ENCODE data around the gene MICOS13. TPM values are rescaled to one million over a fixed set of nuclear protein-coding genes. Genes with fewer than 3 reads are reported as not detected.
A peak's percentile ranks its signal among the peaks of the same experiment; 100 is the strongest.

Gene MICOS13
- total RNA-seq, 2 experiments from 2014 or later: 39.2 to 119 TPM

DNA sequence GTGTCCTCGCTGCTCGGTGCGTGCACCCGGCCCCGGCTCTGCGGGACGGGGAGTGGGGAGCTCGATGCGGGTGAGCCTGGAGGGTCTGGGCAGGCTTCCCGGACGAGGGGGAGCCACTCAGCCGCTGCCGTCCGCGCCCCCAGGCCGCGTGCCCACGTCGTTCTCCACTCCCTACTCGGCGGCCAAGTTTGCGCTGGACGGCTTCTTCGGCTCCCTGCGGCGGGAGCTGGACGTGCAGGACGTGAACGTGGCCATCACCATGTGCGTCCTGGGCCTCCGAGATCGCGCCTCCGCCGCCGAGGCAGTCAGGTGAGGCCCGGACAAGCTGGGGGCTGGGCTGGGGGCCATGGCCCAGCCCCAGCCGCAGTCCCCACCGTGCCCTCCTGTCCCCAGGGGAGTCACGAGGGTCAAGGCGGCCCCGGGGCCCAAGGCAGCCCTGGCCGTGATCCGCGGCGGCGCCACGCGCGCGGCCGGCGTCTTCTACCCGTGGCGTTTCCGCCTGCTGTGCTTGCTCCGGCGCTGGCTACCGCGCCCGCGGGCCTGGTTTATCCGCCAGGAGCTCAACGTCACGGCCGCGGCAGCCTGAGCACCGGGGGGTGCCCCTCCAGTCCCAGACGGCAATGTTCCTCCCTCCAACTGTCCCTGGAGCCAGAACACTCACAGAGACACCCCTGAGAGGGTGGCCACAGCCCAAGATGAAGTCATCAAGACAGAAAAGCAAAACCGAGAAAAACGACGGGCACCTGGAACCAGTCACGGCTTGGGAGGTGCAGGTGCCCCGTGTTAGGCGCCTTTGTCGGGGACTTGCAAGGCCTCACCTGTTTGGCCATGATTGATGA lies 7.3 kb upstream of the MICOS13 start:
- Histone ChIP-seq H2AFZ (ENCODE audit: low read length) (no peak overlapping the region), H3K4me3 (ENCODE audit: low read depth, low read length, poor library complexity, severe bottlenecking) (no peak overlapping the region), H3K4me2 (ENCODE audit: low read length) (no peak overlapping the region; the same call in 1 of the 2 replicates), H3K79me2 (ENCODE audit: insufficient read depth, low read depth, low read length) (peaks cover 25% of the 10 kb centered on the region), H4K20me1 (ENCODE audit: insufficient read depth, low read length) (0 out of 2 replicates have a peak, but pooled peaks cover 6% of the 10 kb centered on the region), H3K27ac (ENCODE audit: low read depth, low read length, poor library complexity, severe bottlenecking) (no peak overlapping the region), H3K9me2 (ENCODE audit: insufficient read depth, low read length) (no peaks in the 10 kb centered on the region), H3K9me3 (ENCODE audit: low read length) (no peaks in the 10 kb centered on the region), H3K36me3 (ENCODE audit: insufficient read depth, low read length) (peaks cover 24% of the 10 kb centered on the region), H3K4me1 (ENCODE audit: insufficient read depth, low read length, poor library complexity, severe bottlenecking) (peaks cover 17% of the 10 kb centered on the region)
- ChIA-PET POLR2A (interaction anchor here (2.0 kb wide), 1 partner anchor 31 kb away, joined by 8 read pairs; the partner anchor contains the start of gene LONP1), CTCF (ENCODE audit: unreplicated experiment) (interaction anchor here (0.6 kb wide), 1 partner anchor 896 kb away, joined by 3 read pairs; the partner anchor contains the start of gene FEM1A)
- no peak for DNase-seq (ENCODE audit: low spot score)
- intact Hi-C loops (cut with micrococcal nuclease; ENCODE audit: unreplicated experiment): loop anchor here (1.0 to 2.0 kb wide), 2 partner anchors 33 to 217 kb away; partner anchors contain the start of genes CATSPERD, LONP1 and VMAC
- TF ChIP-seq, protein P1, sequence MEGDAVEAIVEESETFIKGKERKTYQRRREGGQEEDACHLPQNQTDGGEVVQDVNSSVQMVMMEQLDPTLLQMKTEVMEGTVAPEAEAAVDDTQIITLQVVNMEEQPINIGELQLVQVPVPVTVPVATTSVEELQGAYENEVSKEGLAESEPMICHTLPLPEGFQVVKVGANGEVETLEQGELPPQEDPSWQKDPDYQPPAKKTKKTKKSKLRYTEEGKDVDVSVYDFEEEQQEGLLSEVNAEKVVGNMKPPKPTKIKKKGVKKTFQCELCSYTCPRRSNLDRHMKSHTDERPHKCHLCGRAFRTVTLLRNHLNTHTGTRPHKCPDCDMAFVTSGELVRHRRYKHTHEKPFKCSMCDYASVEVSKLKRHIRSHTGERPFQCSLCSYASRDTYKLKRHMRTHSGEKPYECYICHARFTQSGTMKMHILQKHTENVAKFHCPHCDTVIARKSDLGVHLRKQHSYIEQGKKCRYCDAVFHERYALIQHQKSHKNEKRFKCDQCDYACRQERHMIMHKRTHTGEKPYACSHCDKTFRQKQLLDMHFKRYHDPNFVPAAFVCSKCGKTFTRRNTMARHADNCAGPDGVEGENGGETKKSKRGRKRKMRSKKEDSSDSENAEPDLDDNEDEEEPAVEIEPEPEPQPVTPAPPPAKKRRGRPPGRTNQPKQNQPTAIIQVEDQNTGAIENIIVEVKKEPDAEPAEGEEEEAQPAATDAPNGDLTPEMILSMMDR (conservative IDR thresholded peaks at IDR 0.05; ENCODE audit: low read length): 0 out of 2 replicates have a peak, but pooled peaks have one; percentile 7
- no peak for TF ChIP-seq EZH2phosphoT487 (IDR thresholded peaks at IDR 0.05; ENCODE audit: borderline replicate concordance, low read depth, low read length)
- BruUV-seq (replicated peaks): no TSS peak

DNA sequence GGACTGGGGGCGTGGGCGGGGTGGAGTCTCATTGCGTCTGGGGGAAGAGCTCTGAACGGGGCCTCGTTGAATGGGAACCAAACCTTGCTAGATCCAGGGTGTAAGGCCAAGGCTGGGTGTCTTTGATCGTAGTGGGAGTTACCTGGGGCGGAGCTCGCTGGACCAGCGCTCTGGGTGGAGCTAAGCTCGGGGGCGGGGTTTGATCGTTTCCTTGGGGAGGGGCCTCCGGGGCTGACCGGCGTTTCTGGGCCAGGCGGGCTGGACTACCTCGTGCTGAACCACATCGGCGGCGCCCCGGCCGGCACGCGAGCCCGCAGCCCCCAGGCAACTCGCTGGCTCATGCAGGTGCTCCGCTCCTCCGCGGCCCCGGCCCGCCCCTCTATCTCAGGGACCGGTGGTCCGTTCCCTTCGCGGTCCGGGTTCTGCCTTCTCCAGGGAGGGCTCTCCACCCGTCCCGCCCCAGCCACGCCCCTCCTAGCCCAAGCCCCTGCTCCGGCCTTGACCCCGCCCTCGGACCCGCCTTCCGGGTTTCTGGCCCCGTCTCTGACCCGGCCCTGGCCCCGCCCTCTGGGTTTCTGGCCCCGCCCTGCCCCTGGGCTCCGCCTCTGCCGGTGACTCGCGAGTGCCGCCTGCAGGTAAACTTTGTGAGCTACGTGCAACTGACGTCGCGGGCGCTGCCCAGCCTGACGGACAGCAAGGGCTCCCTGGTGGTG lies 6.5 kb upstream of the MICOS13 start:
- ChIA-PET CTCF (ENCODE audit: unreplicated experiment) (interaction anchor here (0.5 to 1.1 kb wide), 3 partner anchors 32 to 1926 kb away, joined by 3 read pairs; partner anchors contain the start of genes APBA3 and FEM1A), POLR2A (interaction anchor here (2.0 kb wide), 1 partner anchor 32 kb away, joined by 8 read pairs; the partner anchor contains the start of gene LONP1)
- H3K9me3 ChIP-seq (ENCODE audit: low read length): no peaks in the 10 kb centered on the region
- H3K9me2 ChIP-seq (ENCODE audit: insufficient read depth, low read length): no peaks in the 10 kb centered on the region
- H3K36me3 ChIP-seq (ENCODE audit: insufficient read depth, low read length): peaks cover 17% of the 10 kb centered on the region
- H3K79me2 ChIP-seq (ENCODE audit: insufficient read depth, low read depth, low read length): peaks cover 17% of the 10 kb centered on the region
- TF ChIP-seq EZH2phosphoT487 (IDR thresholded peaks at IDR 0.05; ENCODE audit: borderline replicate concordance, low read depth, low read length): no peak
- TF ChIP-seq, protein P1 (conservative IDR thresholded peaks at IDR 0.05; ENCODE audit: low read length): peak; percentile 83
- H4K20me1 ChIP-seq (ENCODE audit: insufficient read depth, low read length): 0 out of 2 replicates have a peak, but pooled peaks cover 6% of the 10 kb centered on the region
- BruUV-seq (replicated peaks): no TSS peak
- peak overlapping the region; percentile 54; the same call in 1 of the 2 replicates for H2AFZ ChIP-seq (ENCODE audit: low read length)
- peaks cover 11% of the 10 kb centered on the region for H3K4me1 ChIP-seq (ENCODE audit: insufficient read depth, low read length, poor library complexity, severe bottlenecking)
- H3K4me2 ChIP-seq (ENCODE audit: low read length): peak overlapping the region; percentile 67
- peak overlapping the region; percentile 67 for H3K4me3 ChIP-seq (ENCODE audit: low read depth, low read length, poor library complexity, severe bottlenecking)
- H3K27ac ChIP-seq (ENCODE audit: low read depth, low read length, poor library complexity, severe bottlenecking): peak overlapping the region; percentile 52
- intact Hi-C loops (cut with micrococcal nuclease; ENCODE audit: unreplicated experiment): loop anchor here (1.0 to 2.0 kb wide), 2 partner anchors 33 to 218 kb away; partner anchors contain the start of genes CATSPERD, LONP1 and VMAC
- DNase-seq (ENCODE audit: low spot score): peak; percentile 97
